Measurements from ENCODE around the gene RNF166.

The RNF166 gene

GRCh38 chr16:88691924-88692560 is 14.2 kb downstream of the RNF166 start:
- H3K4me1 ChIP-seq (ENCODE audit: control insufficient read depth, low read depth, low read length) = no peaks in the 10 kb centered on the region
- peaks cover 12% of the 10 kb centered on the region for H3K27me3 ChIP-seq (ENCODE audit: control insufficient read depth, insufficient read depth, low read length)
- H3K4me3 ChIP-seq (ENCODE audit: low read length) = no peak overlapping the region
- no peaks in the 10 kb centered on the region for H3K36me3 ChIP-seq (ENCODE audit: control insufficient read depth, low read depth, low read length)
- H3K27ac ChIP-seq (ENCODE audit: low read length) = no peak overlapping the region
- H3K9me3 ChIP-seq (ENCODE audit: control insufficient read depth, low read depth, low read length) = no peaks in the 10 kb centered on the region
- H3K9ac ChIP-seq (ENCODE audit: low read length) = no peak overlapping the region

- Histone ChIP-seq H3K9ac (ENCODE audit: low read length) (no peak overlapping the region), H3K27ac (ENCODE audit: low read length) (no peak overlapping the region), H3K4me3 (ENCODE audit: low read length) (no peak overlapping the region), H3K9me3 (ENCODE audit: control insufficient read depth, low read depth, low read length) (no peaks in the 10 kb centered on the region), H3K4me1 (ENCODE audit: control insufficient read depth, low read depth, low read length) (no peaks in the 10 kb centered on the region), H3K36me3 (ENCODE audit: control insufficient read depth, low read depth, low read length) (no peaks in the 10 kb centered on the region), H3K27me3 (ENCODE audit: control insufficient read depth, insufficient read depth, low read length) (peaks cover 18% of the 10 kb centered on the region)
Measured at GRCh38 chr16:88691129-88691813, 14.9 kb downstream of the RNF166 start.

GRCh38 chr16:88690341-88691128 is 15.7 kb downstream of the RNF166 start:
- Histone ChIP-seq H3K4me3 (ENCODE audit: low read length) (no peak overlapping the region), H3K27ac (ENCODE audit: low read length) (no peak overlapping the region), H3K4me1 (ENCODE audit: control insufficient read depth, low read depth, low read length) (no peaks in the 10 kb centered on the region), H3K9ac (ENCODE audit: low read length) (no peak overlapping the region), H3K27me3 (ENCODE audit: control insufficient read depth, insufficient read depth, low read length) (peaks cover 23% of the 10 kb centered on the region), H3K36me3 (ENCODE audit: control insufficient read depth, low read depth, low read length) (no peaks in the 10 kb centered on the region), H3K9me3 (ENCODE audit: control insufficient read depth, low read depth, low read length) (no peaks in the 10 kb centered on the region)

GRCh38 chr16:88688013-88688778 is 18.0 kb downstream of the RNF166 start:
- Histone ChIP-seq H3K4me3 (ENCODE audit: low read length) (no peak overlapping the region), H3K9me3 (ENCODE audit: control insufficient read depth, low read depth, low read length) (no peaks in the 10 kb centered on the region), H3K27me3 (ENCODE audit: control insufficient read depth, insufficient read depth, low read length) (peaks cover 33% of the 10 kb centered on the region), H3K27ac (ENCODE audit: low read length) (no peak overlapping the region), H3K36me3 (ENCODE audit: control insufficient read depth, low read depth, low read length) (no peaks in the 10 kb centered on the region), H3K9ac (ENCODE audit: low read length) (no peak overlapping the region), H3K4me1 (ENCODE audit: control insufficient read depth, low read depth, low read length) (peaks cover 5% of the 10 kb centered on the region)

- Histone ChIP-seq H3K9me3 (ENCODE audit: control insufficient read depth, low read depth, low read length) (no peaks in the 10 kb centered on the region), H3K27ac (ENCODE audit: low read length) (no peak overlapping the region), H3K9ac (ENCODE audit: low read length) (no peak overlapping the region), H3K36me3 (ENCODE audit: control insufficient read depth, low read depth, low read length) (no peaks in the 10 kb centered on the region), H3K4me3 (ENCODE audit: low read length) (no peak overlapping the region), H3K27me3 (ENCODE audit: control insufficient read depth, insufficient read depth, low read length) (peaks cover 33% of the 10 kb centered on the region), H3K4me1 (ENCODE audit: control insufficient read depth, low read depth, low read length) (peaks cover 5% of the 10 kb centered on the region)
Measured at GRCh38 chr16:88687676-88688012, 18.6 kb downstream of the RNF166 start.

- H3K27ac ChIP-seq (ENCODE audit: low read length) = no peak overlapping the region
Measured at GRCh38 chr16:88687254-88687576, 19.0 kb downstream of the RNF166 start.

GRCh38 chr16:88686439-88687253 is 19.6 kb downstream of the RNF166 start, which contains the start of gene SNAI3:
Gene SNAI3, minus strand, starts transcription at chr16:88686507. Its CDS starts 101 bp downstream, at chr16:88686406.
- no peak within 1 kb of the TSS for H3K27ac ChIP-seq (ENCODE audit: low read length)
- peaks cover 33% of the 10 kb centered on the region for H3K27me3 ChIP-seq (ENCODE audit: control insufficient read depth, insufficient read depth, low read length)
- H3K36me3 ChIP-seq (ENCODE audit: control insufficient read depth, low read depth, low read length) = no peaks in the 10 kb centered on the region
- H3K9me3 ChIP-seq (ENCODE audit: control insufficient read depth, low read depth, low read length) = no peaks in the 10 kb centered on the region
- peak within 1 kb of the TSS; percentile 39 for H3K9ac ChIP-seq (ENCODE audit: low read length)
- H3K4me3 ChIP-seq (ENCODE audit: low read length) = peak within 1 kb of the TSS; percentile 68
- peaks cover 5% of the 10 kb centered on the region for H3K4me1 ChIP-seq (ENCODE audit: control insufficient read depth, low read depth, low read length)

More at GRCh38 chr16:88687254-88687576, 19.0 kb downstream of the RNF166 start:
- no peak overlapping the region for H3K9ac ChIP-seq (ENCODE audit: low read length)
- H3K9me3 ChIP-seq (ENCODE audit: control insufficient read depth, low read depth, low read length) = no peaks in the 10 kb centered on the region
- H3K36me3 ChIP-seq (ENCODE audit: control insufficient read depth, low read depth, low read length) = no peaks in the 10 kb centered on the region
- peaks cover 5% of the 10 kb centered on the region for H3K4me1 ChIP-seq (ENCODE audit: control insufficient read depth, low read depth, low read length)
- H3K27me3 ChIP-seq (ENCODE audit: control insufficient read depth, insufficient read depth, low read length) = peaks cover 33% of the 10 kb centered on the region
- H3K4me3 ChIP-seq (ENCODE audit: low read length) = no peak overlapping the region

- Histone ChIP-seq H3K27me3 (ENCODE audit: control insufficient read depth, insufficient read depth, low read length) (peaks cover 33% of the 10 kb centered on the region), H3K9ac (ENCODE audit: low read length) (peak overlapping the region; percentile 39), H3K4me1 (ENCODE audit: control insufficient read depth, low read depth, low read length) (peaks cover 5% of the 10 kb centered on the region), H3K27ac (ENCODE audit: low read length) (no peak overlapping the region), H3K36me3 (ENCODE audit: control insufficient read depth, low read depth, low read length) (no peaks in the 10 kb centered on the region), H3K9me3 (ENCODE audit: control insufficient read depth, low read depth, low read length) (no peaks in the 10 kb centered on the region), H3K4me3 (ENCODE audit: low read length) (peak overlapping the region; percentile 68)
Measured at GRCh38 chr16:88686062-88686438, 20.2 kb downstream of the RNF166 start.

GRCh38 chr16:88685156-88686061 is 20.8 kb downstream of the RNF166 start:
- H3K4me3 ChIP-seq (ENCODE audit: low read length) = peak overlapping the region; percentile 68
- H3K27me3 ChIP-seq (ENCODE audit: control insufficient read depth, insufficient read depth, low read length) = peaks cover 33% of the 10 kb centered on the region
- H3K9me3 ChIP-seq (ENCODE audit: control insufficient read depth, low read depth, low read length) = no peaks in the 10 kb centered on the region
- no peak overlapping the region for H3K27ac ChIP-seq (ENCODE audit: low read length)
- H3K4me1 ChIP-seq (ENCODE audit: control insufficient read depth, low read depth, low read length) = peaks cover 5% of the 10 kb centered on the region
- no peaks in the 10 kb centered on the region for H3K36me3 ChIP-seq (ENCODE audit: control insufficient read depth, low read depth, low read length)
- H3K9ac ChIP-seq (ENCODE audit: low read length) = peak overlapping the region; percentile 39

- H3K9ac ChIP-seq (ENCODE audit: low read length) = no peak overlapping the region
- no peaks in the 10 kb centered on the region for H3K36me3 ChIP-seq (ENCODE audit: control insufficient read depth, low read depth, low read length)
- peaks cover 5% of the 10 kb centered on the region for H3K4me1 ChIP-seq (ENCODE audit: control insufficient read depth, low read depth, low read length)
- H3K4me3 ChIP-seq (ENCODE audit: low read length) = peak overlapping the region; percentile 68
- peaks cover 33% of the 10 kb centered on the region for H3K27me3 ChIP-seq (ENCODE audit: control insufficient read depth, insufficient read depth, low read length)
- no peaks in the 10 kb centered on the region for H3K9me3 ChIP-seq (ENCODE audit: control insufficient read depth, low read depth, low read length)
- no peak overlapping the region for H3K27ac ChIP-seq (ENCODE audit: low read length)
Measured at GRCh38 chr16:88684569-88685155, 21.5 kb downstream of the RNF166 start.

All from iPS-18a (cell line).